DND-41 (cell line): ENCODE measurements around the gene GTPBP6.
"Not testable (repeated sequence)": the region's sequence is repeated elsewhere in the genome, so short reads cannot be mapped to it uniquely, and the experiment has no call there.

Experiments
- ATAC-seq: fragments of 200-7000 bp; cut with Tn5 transposase; 3 replicates; pipeline ENCODE4 v1.9.1; 2021; ENCODE audit warnings: low read depth; ENCODE audit not compliant: insufficient read depth
- DNase-seq: peaks from one replicate; pipeline ENCODE4 v3.0.0-alpha.2; 2020
- H2AFZ ChIP-seq: 2 replicates; pipeline ENCODE4 v1.6.0; 2012; ENCODE audit warnings: low read depth, low read length
- H3K27ac ChIP-seq: 2 replicates; pipeline ENCODE4 v1.5.1; 2012; ENCODE audit warnings: low read length, inconsistent platforms
- H3K27me3 ChIP-seq: fragments of 200-600 bp; sonication (generic); 2 replicates; pipeline ENCODE4 v1.6.0; 2012; ENCODE audit warnings: low read length, mild to moderate bottlenecking, inconsistent platforms; ENCODE audit not compliant: insufficient read depth, poor library complexity
- H3K36me3 ChIP-seq: 2 replicates; pipeline ENCODE4 v1.5.1; 2012; ENCODE audit warnings: low read length, inconsistent platforms; ENCODE audit not compliant: insufficient read depth
- H3K4me1 ChIP-seq: 2 replicates; pipeline ENCODE4 v1.5.1; 2012; ENCODE audit warnings: mild to moderate bottlenecking, low read length; ENCODE audit not compliant: insufficient read depth
- H3K4me2 ChIP-seq: 2 replicates; pipeline ENCODE4 v1.6.0; 2012; ENCODE audit warnings: mild to moderate bottlenecking, moderate library complexity, low read length, inconsistent platforms; ENCODE audit not compliant: insufficient read depth
- H3K4me3 ChIP-seq, 2 experiments: fragments of 200-600 bp in 1 of 2; shearing (Covaris generic) in 1 of 2; 2 replicates each; pipeline ENCODE4 v1.5.1; 2012 to 2016; ENCODE audit warnings: inconsistent platforms in 2 of 2, low read length in 2 of 2, mild to moderate bottlenecking in 2 of 2, low read depth in 1 of 2, moderate library complexity in 1 of 2
- H3K79me2 ChIP-seq: 2 replicates; pipeline ENCODE4 v1.6.0; 2012; ENCODE audit warnings: low read length, inconsistent platforms; ENCODE audit not compliant: insufficient read depth
- H3K9ac ChIP-seq: 2 replicates; pipeline ENCODE4 v1.6.0; 2012; ENCODE audit warnings: low read depth, mild to moderate bottlenecking, inconsistent platforms, low read length, moderate library complexity
- H3K9me3 ChIP-seq: 2 replicates; pipeline ENCODE4 v1.5.1; 2012; ENCODE audit warnings: low read length, moderate library complexity, mild to moderate bottlenecking, inconsistent platforms; ENCODE audit not compliant: insufficient read depth, severe bottlenecking
- H4K20me1 ChIP-seq: 2 replicates; pipeline ENCODE4 v1.6.0; 2012; ENCODE audit warnings: low read length; ENCODE audit not compliant: insufficient read depth
- CTCF ChIP-seq: IDR thresholded peaks from 2 replicates; pipeline ENCODE4 v1.5.1; 2012; ENCODE audit warnings: borderline replicate concordance, low read length, moderate library complexity, mild to moderate bottlenecking; ENCODE audit not compliant: poor library complexity, severe bottlenecking; ENCODE audit errors: extremely low read depth
- EZH2 ChIP-seq: IDR thresholded peaks from 3 replicates; pipeline ENCODE4 v1.6.1; 2012; ENCODE audit warnings: borderline replicate concordance, low read depth, mild to moderate bottlenecking, moderate library complexity, low read length, inconsistent platforms; ENCODE audit not compliant: severe bottlenecking

Gene GTPBP6

DNA sequence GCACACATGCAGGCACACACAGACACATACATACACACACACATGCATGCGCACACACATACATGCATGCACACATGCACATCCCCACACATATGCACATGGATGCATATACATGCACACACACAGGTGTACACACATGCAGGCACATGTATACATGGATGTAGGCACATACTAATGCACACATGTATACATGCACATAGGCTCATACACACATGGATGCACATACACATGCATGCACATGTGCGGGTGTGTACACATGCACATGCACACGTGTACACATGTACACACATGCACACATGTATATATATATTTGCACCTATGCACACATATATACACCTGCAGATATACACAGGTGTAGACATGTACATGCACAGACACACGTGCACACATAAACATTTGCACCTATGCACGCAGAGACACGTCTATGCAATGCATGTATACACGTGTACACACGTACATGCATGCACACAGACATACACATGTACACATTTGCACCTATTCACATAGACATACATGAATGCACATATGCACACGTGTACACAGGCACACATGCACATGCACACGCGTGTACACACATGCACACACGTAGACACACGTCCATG lies 33.4 kb downstream of the GTPBP6 start:
- TF ChIP-seq EZH2 (no peak), CTCF (no peak)

DNA sequence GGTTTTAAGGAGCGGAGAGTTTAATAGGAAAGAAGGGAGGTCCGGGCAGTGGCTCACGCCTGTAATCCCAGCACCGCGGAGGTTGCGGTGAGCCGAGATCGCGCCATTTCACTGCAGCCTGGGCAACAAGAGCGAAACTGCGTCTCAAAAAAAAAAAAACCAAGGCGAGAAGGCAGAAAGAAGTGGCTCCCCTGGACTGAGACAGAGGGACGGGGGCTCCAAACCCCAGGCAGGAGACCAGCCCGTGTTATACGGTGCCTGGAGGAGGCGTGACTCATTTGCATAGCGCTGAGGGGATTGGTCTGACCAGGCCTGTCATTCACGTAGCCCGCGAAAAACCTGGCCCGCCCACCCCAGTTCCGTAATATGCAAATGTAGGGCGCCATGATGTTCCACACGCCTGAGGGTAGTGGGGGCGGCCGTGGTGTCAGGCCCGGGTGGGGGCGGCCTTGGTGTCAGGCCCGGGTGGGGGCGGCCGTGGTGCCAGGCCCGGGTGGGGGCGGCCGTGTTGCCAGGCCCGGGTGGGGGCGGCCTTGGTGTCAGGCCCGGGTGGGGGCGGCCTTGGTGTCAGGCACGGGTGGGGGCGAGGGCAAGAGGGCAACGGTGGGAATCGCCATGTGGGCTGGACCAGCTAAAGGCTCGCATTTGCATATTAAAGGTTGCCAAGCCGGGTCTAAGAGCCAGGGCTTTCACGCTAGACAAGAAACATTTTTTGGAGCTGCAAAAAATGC lies 35.3 kb downstream of the GTPBP6 start:
- peak overlapping the region; percentile 88 for H2AFZ ChIP-seq
- TF ChIP-seq CTCF (no peak), EZH2 (no peak)
- peak overlapping the region; percentile 70 for H3K9ac ChIP-seq
- peaks cover 21% of the 10 kb centered on the region; the same call in 1 of the 2 replicates for H3K79me2 ChIP-seq
- DNase-seq, result peak; percentile 96
- peak overlapping the region; percentile 71 for H3K4me2 ChIP-seq
- H3K9me3 ChIP-seq, result no peaks in the 10 kb centered on the region
- H3K27ac ChIP-seq, result peak overlapping the region; percentile 91
- no peaks in the 10 kb centered on the region for H3K27me3 ChIP-seq
- 0 out of 2 replicates have a peak, but pooled peaks cover 5% of the 10 kb centered on the region for H4K20me1 ChIP-seq
- peaks cover 28% of the 10 kb centered on the region for H3K4me1 ChIP-seq
- H3K4me3 ChIP-seq, result peak overlapping the region; percentile 26 to 61; a peak in 3 of 4 replicates
- peak; percentile 100 for ATAC-seq
- peaks cover 34% of the 10 kb centered on the region for H3K36me3 ChIP-seq

More for the DNA sequence above, 33.4 kb downstream of the GTPBP6 start:
- H4K20me1 ChIP-seq, result peaks cover 9% of the 10 kb centered on the region; the same call in 1 of the 2 replicates
- no peak for ATAC-seq
- H3K27ac ChIP-seq, result no peak overlapping the region
- H3K27me3 ChIP-seq, result no peaks in the 10 kb centered on the region
- H2AFZ ChIP-seq, result no peak overlapping the region
- no peak for DNase-seq
- H3K4me3 ChIP-seq, result peak overlapping the region in 1 of 2 experiments; percentile 3; a peak in 1 of 4 replicates
- peaks cover 30% of the 10 kb centered on the region for H3K4me1 ChIP-seq
- peaks cover 24% of the 10 kb centered on the region; the same call in 1 of the 2 replicates for H3K79me2 ChIP-seq
- no peaks in the 10 kb centered on the region for H3K9me3 ChIP-seq
- no peak overlapping the region for H3K9ac ChIP-seq
- peaks cover 51% of the 10 kb centered on the region for H3K36me3 ChIP-seq
- peak overlapping the region; percentile 33; the same call in 1 of the 2 replicates for H3K4me2 ChIP-seq

GRCh38 chrX:282000-282681 lies 36.5 kb downstream of the GTPBP6 start:
- not testable (repeated sequence) for H3K27me3 ChIP-seq, H3K4me3 ChIP-seq, H4K20me1 ChIP-seq, H3K9ac ChIP-seq, H3K9me3 ChIP-seq, H2AFZ ChIP-seq, DNase-seq, ATAC-seq, H3K27ac ChIP-seq
- Histone ChIP-seq H3K4me1 (peaks cover 28% of the 10 kb centered on the region), H3K36me3 (peaks cover 27% of the 10 kb centered on the region), H3K4me2 (peak overlapping the region; percentile 66; the same call in 1 of the 2 replicates), H3K79me2 (peaks cover 21% of the 10 kb centered on the region; the same call in 1 of the 2 replicates)
